Urothelium cell line (cell line): ENCODE results near the gene NUP35.

Experiments
- DNase-seq: peaks from one replicate; pipeline ENCODE4 v3.0.0; 2011; ENCODE audit warnings: low spot score, mixed read lengths
- FAIRE-seq: peaks from 2 replicates; lab custom pipeline; 2011; peaks lifted over from hg19 to GRCh38; lab: Jason Lieb, UNC

Gene NUP35

DNA sequence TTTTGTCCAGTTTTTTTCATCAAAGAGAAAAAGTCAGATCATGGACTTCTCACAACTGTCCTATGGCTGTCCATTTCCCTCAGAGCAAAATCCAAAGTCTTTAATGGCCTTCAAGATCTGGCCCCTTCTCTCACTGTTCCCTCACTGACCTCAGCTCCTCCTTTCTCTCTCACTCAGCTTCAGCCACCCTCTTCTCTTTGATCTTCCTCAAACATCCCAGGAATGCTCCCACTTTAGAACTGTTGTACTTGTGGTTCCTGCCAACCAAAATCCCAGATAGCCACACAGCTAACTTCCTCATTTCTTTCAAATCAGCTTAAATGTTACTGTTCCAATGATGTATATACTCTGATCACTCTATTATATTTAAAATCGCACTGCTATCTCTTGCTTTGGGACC lies 82.9 kb downstream of the NUP35 start:
- no peak for FAIRE-seq
- DNase-seq = peak; percentile 62

DNA sequence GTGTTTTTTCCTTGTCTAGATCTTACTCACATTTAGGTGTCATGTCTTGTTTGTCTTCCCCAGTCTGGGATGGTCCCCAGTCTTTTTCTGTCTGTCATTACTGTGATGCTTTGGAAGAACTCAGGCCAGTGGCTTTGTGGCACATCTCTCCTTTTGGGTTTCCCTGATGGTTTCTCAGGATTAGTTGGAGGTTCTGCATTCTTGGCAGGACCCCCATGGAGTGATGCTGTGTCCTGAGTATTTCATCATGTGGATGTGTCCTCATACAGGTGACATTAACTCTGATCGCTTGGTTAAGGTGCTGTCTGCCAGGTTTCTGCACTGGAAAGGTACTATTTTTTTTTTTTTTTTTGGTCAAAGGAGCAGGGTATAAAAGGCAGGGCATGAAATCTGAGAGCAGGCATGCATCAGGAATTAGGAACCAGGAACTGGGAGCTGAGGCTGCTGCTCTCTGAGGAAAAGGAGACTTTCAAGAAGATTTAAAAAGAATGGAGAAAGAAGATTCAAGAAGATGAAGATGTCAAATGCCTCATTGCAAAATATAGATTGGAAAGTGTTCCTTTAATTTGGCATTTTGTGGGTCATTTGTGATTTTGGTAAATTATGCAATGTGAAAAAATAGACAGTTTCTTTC lies 85.3 kb downstream of the NUP35 start:
- no peak for FAIRE-seq
- DNase-seq = no peak
